Smooth muscle cell (in vitro differentiated cells): Measurements from ENCODE around the gene DPM2. TPM values are rescaled to one million over a fixed set of nuclear protein-coding genes. Genes with fewer than 3 reads are reported as not detected.

ENCODE experiments used
- DNase-seq: peaks from one replicate; lab custom pipeline; 2025; ENCODE audit not compliant: unreplicated experiment; lab: John Stamatoyannopoulos, UW
- H2AFZ ChIP-seq: fragments of 200-600 bp; sonication (generic); 2 replicates; pipeline ENCODE4 v1.6.0; 2016; ENCODE audit warnings: antibody characterized with exemption, low read depth, mild to moderate bottlenecking
- H3F3A ChIP-seq: fragments of 200-600 bp; sonication (generic); 2 replicates; pipeline ENCODE4 v1.6.0; 2017; ENCODE audit warnings: antibody characterized with exemption, low read depth
- H3K27ac ChIP-seq: fragments of 200-600 bp; sonication (generic); 2 replicates; pipeline ENCODE4 v1.5.1; 2016; ENCODE audit warnings: low read depth, mild to moderate bottlenecking
- H3K27me3 ChIP-seq: fragments of 200-600 bp; sonication (generic); 2 replicates; pipeline ENCODE4 v1.6.1; 2016; ENCODE audit warnings: low read depth, mild to moderate bottlenecking
- H3K36me3 ChIP-seq: fragments of 200-600 bp; sonication (generic); 2 replicates; pipeline ENCODE4 v1.5.1; 2016; ENCODE audit warnings: low read depth
- H3K4me1 ChIP-seq: fragments of 200-600 bp; sonication (generic); 2 replicates; pipeline ENCODE4 v1.5.1; 2016; ENCODE audit warnings: low read depth
- H3K4me2 ChIP-seq: fragments of 200-600 bp; sonication (generic); 2 replicates; pipeline ENCODE4 v1.6.0; 2016; ENCODE audit warnings: mild to moderate bottlenecking
- H3K4me3 ChIP-seq: fragments of 200-600 bp; sonication (generic); 2 replicates; pipeline ENCODE4 v1.5.1; 2016; ENCODE audit warnings: mild to moderate bottlenecking
- H3K79me2 ChIP-seq: fragments of 200-600 bp; sonication (generic); 2 replicates; pipeline ENCODE4 v1.6.0; 2016; ENCODE audit warnings: low read depth, mild to moderate bottlenecking
- H3K9ac ChIP-seq: fragments of 200-600 bp; sonication (generic); 2 replicates; pipeline ENCODE4 v1.6.0; 2016; ENCODE audit warnings: low read depth
- H3K9me3 ChIP-seq: fragments of 200-600 bp; sonication (generic); replicated peaks from 2 replicates; pipeline ENCODE4 v1.5.1; 2016; ENCODE audit warnings: low read depth
- H4K20me1 ChIP-seq: fragments of 200-600 bp; sonication (generic); 2 replicates; pipeline ENCODE4 v1.6.0; 2016; ENCODE audit warnings: low read depth
- CTCF ChIP-seq: fragments of 200-600 bp; sonication (generic); IDR thresholded peaks from 2 replicates; pipeline ENCODE4 v1.5.1; 2017; ENCODE audit warnings: borderline replicate concordance, mild to moderate bottlenecking, antibody characterized with exemption; ENCODE audit not compliant: insufficient read depth, poor library complexity, severe bottlenecking
- WGBS: methylation state at CpG from one replicate; pipeline ENCODE4 v1.1.7; 2016; ENCODE audit warnings: low lambda C conversion rate; 5-methylcytosine and 5-hydroxymethylcytosine counted together
- polyA plus RNA-seq: library from polyadenylated mRNA; unstranded; fragments of >200 nt; fragmentation: Nextera tagmentation; extraction: Ambion mirVana; gene quantifications from 2 replicates; pipeline ENCODE4 v1.2.1, GENCODE V29; 2016
- total RNA-seq: library from RNA; depleted of rRNA; stranded (reverse); fragments of >200 nt; gene quantifications from 2 replicates; pipeline ENCODE4 v1.2.3, GENCODE V29; 2014

DPM2 gene
- total and polyA plus RNA-seq, 2 experiments from 2014 or later = 23.6 to 68.5 TPM

- H3K4me3 ChIP-seq = no peak overlapping the region
- no peaks in the 10 kb centered on the region for H3K79me2 ChIP-seq
- no peaks in the 10 kb centered on the region for H3K27me3 ChIP-seq
- H2AFZ ChIP-seq = no peak overlapping the region
- no peaks in the 10 kb centered on the region for H3K9me3 ChIP-seq
- H3K27ac ChIP-seq = no peak overlapping the region
- H3K4me2 ChIP-seq = no peak overlapping the region
- no peaks in the 10 kb centered on the region for H3K36me3 ChIP-seq
- no peak for DNase-seq
- no peak overlapping the region for H3K9ac ChIP-seq
- H3K4me1 ChIP-seq = peaks cover 4% of the 10 kb centered on the region
- WGBS = 98% methylated on average over 31 of the region's 31 CpGs
- no peaks in the 10 kb centered on the region for H3F3A ChIP-seq
- TF ChIP-seq CTCF = no peak
- no peaks in the 10 kb centered on the region for H4K20me1 ChIP-seq
These were observed 25.4 kb downstream of the DPM2 start for GRCh38 chr9:127912296-127912695.

GRCh38 chr9:127910613-127911205 is 26.9 kb downstream of the DPM2 start:
- H3K36me3 ChIP-seq = no peaks in the 10 kb centered on the region

GRCh38 chr9:127909839-127910273 is 27.8 kb downstream of the DPM2 start:
- Histone ChIP-seq H3K36me3 (no peaks in the 10 kb centered on the region), H3K4me1 (no peaks in the 10 kb centered on the region), H3F3A (no peaks in the 10 kb centered on the region), H3K9me3 (no peaks in the 10 kb centered on the region), H4K20me1 (no peaks in the 10 kb centered on the region), H3K79me2 (no peaks in the 10 kb centered on the region), H3K27ac (no peak overlapping the region), H3K27me3 (no peaks in the 10 kb centered on the region), H3K4me2 (no peak overlapping the region), H3K4me3 (no peak overlapping the region), H3K9ac (no peak overlapping the region), H2AFZ (no peak overlapping the region)
- DNase-seq = no peak
- TF ChIP-seq CTCF = no peak
- WGBS = 91% methylated on average over 17 of the region's 17 CpGs

More at GRCh38 chr9:127910613-127911205, 26.9 kb downstream of the DPM2 start:
- no peaks in the 10 kb centered on the region for H3K9me3 ChIP-seq
- no peak overlapping the region for H3K9ac ChIP-seq
- H3F3A ChIP-seq = no peaks in the 10 kb centered on the region
- no peaks in the 10 kb centered on the region for H3K79me2 ChIP-seq
- H2AFZ ChIP-seq = no peak overlapping the region
- H3K4me3 ChIP-seq = no peak overlapping the region
- H3K27ac ChIP-seq = no peak overlapping the region
- no peak for DNase-seq
- no peak overlapping the region for H3K4me2 ChIP-seq
- WGBS = 85% methylated on average over 6 of the region's 6 CpGs
- H3K27me3 ChIP-seq = no peaks in the 10 kb centered on the region
- H4K20me1 ChIP-seq = no peaks in the 10 kb centered on the region
- TF ChIP-seq CTCF = no peak
- no peaks in the 10 kb centered on the region for H3K4me1 ChIP-seq

- TF ChIP-seq CTCF = no peak
- Histone ChIP-seq H3K9me3 (no peaks in the 10 kb centered on the region), H3K4me1 (peaks cover 2% of the 10 kb centered on the region), H3K79me2 (no peaks in the 10 kb centered on the region), H3K9ac (no peak overlapping the region), H3K27ac (no peak overlapping the region), H3F3A (no peaks in the 10 kb centered on the region), H3K4me3 (no peak overlapping the region), H2AFZ (no peak overlapping the region), H3K4me2 (no peak overlapping the region), H4K20me1 (no peaks in the 10 kb centered on the region), H3K36me3 (no peaks in the 10 kb centered on the region), H3K27me3 (no peaks in the 10 kb centered on the region)
- DNase-seq = no peak
- WGBS = 98% methylated on average over 10 of the region's 10 CpGs
These were observed 29.1 kb downstream of the DPM2 start for GRCh38 chr9:127908660-127908926.
